HG02588 (cell line): ENCODE data around the gene GPR158.
"Not testable (repeated sequence)": the region's sequence is repeated elsewhere in the genome, so short reads cannot be mapped to it uniquely, and the experiment has no call there.

Experiments used
- ATAC-seq: cut with Tn5 transposase; IDR thresholded peaks from one replicate; pipeline ENCODE4 v1.9.1; 2021; ENCODE audit warnings: mild to moderate bottlenecking, moderate library complexity; ENCODE audit not compliant: unreplicated experiment

GPR158 gene, protein sequence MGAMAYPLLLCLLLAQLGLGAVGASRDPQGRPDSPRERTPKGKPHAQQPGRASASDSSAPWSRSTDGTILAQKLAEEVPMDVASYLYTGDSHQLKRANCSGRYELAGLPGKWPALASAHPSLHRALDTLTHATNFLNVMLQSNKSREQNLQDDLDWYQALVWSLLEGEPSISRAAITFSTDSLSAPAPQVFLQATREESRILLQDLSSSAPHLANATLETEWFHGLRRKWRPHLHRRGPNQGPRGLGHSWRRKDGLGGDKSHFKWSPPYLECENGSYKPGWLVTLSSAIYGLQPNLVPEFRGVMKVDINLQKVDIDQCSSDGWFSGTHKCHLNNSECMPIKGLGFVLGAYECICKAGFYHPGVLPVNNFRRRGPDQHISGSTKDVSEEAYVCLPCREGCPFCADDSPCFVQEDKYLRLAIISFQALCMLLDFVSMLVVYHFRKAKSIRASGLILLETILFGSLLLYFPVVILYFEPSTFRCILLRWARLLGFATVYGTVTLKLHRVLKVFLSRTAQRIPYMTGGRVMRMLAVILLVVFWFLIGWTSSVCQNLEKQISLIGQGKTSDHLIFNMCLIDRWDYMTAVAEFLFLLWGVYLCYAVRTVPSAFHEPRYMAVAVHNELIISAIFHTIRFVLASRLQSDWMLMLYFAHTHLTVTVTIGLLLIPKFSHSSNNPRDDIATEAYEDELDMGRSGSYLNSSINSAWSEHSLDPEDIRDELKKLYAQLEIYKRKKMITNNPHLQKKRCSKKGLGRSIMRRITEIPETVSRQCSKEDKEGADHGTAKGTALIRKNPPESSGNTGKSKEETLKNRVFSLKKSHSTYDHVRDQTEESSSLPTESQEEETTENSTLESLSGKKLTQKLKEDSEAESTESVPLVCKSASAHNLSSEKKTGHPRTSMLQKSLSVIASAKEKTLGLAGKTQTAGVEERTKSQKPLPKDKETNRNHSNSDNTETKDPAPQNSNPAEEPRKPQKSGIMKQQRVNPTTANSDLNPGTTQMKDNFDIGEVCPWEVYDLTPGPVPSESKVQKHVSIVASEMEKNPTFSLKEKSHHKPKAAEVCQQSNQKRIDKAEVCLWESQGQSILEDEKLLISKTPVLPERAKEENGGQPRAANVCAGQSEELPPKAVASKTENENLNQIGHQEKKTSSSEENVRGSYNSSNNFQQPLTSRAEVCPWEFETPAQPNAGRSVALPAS (N-terminal part only)

DNA sequence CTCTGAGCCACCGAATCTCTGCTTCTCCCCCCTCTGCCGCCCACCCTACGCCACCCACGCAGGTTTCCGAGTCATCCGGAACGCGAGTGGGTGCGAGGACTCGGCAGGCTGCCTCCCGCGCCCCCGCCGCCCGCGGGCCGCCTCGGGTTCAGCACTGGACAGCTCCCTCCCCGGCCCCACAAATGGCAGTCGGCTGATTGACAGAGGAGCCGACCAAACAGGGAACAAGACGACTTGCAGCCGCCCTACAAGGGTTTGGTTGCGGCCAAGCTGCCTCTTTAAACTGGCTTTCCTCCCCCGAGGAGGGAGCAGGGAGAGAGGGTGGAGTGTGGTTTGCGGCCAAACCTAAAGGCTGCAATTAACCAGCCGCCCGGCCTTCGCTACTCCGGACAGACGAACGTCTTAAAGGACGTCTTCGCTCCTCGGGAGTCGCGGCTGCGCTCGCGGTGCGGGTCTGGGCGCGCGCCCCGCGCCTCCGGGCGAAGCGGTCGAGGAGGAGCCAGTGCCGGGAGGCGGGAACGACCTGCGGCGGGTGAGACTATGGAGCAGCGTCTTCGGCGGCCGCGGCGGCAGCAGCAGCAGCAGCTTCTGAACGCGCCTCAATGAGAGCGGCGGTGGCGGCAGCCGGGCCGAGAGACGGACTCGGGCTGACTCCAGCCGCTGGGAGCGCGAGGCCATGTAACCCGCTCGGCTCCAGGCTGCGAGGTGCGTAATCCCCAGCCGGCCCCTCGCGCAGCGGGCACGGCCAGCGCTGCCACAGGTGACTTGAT is at the start of gene GPR158:
GPR158 (plus strand) TSS at position 541 of the 770 bp plus-strand sequence. CDS start 420 bp downstream, outside the sequence.
- no peak for ATAC-seq

DNA sequence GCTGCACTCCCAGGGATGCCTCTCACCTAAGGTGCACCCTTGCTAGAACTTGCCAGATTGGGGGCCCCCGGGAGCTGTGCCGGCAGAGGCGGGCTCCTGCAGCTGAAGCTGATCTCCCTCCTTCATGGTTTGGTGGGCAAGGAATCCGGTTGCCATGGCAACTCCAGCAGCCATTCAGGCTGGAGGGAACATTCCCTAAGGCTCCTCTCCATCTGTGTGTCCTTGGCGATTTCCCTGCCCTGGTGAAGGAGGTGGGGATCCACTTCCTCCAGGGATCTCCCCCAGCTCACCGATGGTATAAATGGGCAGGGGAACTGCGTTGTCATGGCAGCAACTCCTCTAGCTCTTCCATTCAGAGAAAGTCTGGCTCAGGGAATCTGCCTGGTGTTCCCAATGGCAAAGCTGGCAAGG is 49.6 kb upstream of the GPR158 start:
- ATAC-seq, result no peak

DNA sequence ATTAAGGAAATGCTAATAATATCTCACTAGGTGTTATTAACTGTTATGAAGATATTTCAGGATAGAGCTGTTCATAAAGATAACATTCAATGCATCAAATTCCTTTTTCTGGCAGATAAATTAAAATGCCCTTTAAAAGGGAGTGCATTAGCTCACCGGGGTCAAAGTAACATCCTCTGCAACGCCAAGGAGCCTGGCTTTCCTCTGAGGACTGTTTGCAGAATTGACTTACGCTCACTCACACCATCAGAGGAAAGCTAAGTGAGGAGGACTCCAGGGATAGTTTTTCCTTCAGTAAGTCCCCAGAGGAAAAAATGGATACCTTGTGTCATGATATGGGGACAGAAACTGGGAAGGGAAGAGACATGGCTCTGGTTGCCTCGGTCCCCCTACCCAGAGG is 45.2 kb upstream of the GPR158 start:
- no peak for ATAC-seq

DNA sequence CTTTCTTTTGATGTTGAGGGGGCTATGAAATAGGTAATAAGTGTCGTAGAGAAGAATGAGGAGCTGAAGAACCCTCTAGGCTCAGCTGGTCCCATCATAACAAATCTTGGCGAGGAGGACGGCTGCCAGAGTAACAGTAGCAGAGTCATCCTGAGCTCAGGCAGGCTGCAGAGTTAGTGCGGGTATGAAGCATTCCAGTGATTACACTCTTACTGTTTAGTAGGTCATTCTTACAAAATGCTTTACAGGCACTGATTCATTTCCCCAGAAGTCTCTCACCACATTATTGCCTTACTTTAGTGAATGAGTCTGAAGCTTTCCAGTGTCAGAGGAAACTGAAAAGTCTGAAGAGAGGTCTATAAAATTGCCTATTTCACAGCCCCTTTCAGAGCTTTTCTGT is 43.9 kb upstream of the GPR158 start:
- no peak for ATAC-seq

DNA sequence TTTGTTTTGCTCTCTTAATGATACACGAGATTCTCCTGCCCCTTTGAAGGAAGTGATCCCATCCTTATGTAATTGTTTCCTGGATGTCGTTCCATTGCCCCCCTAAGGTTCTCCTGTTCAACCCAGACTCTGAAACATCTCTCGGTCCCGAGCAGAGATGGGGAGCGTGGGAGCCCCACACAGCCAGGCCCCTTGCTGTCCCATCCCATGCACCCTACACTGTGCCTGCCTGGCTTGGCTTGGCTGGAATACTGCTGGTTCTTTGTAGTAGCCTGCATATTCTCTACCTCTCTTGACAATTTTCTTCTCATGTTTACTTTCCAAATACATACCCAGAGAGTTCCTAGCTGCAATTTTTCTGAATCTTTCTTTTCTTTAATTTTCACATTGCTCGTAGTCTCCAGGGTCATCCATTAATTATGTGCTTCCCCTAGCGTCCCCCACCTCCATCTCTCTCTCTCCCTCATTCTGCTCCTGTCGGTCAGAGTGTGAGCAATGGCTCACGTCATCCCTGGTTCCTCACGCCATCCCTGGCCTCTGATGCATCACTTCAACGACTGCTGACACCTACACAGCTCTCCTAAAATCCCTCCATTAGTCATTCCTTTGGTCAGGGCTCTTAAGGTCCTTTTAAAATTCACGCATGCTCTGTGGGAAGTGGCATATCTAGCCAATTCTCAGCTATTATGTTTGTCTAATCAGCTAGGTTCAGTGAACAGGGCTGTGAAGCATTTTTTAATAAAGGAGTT is 32.5 kb upstream of the GPR158 start:
- no peak for ATAC-seq

DNA sequence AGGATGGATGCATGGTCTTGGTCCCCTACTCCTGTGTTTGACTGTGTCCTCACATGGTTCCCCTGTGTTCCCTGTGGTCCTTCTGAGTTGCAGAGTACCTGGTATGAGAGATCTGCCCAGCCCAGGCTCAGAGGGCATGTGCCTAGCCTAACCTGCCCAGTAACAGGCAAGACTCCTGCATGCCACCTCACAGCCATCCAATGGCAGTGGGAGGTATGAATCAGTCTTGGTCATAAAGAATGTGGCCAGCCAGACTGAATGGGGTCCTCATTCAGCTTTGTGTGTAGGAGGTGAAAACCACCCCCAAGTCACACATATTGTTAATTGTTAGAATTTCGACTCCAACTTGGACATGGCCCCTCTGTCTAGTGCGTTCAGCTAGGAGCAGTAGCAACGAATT is 17.2 kb upstream of the GPR158 start:
- ATAC-seq, result no peak

DNA sequence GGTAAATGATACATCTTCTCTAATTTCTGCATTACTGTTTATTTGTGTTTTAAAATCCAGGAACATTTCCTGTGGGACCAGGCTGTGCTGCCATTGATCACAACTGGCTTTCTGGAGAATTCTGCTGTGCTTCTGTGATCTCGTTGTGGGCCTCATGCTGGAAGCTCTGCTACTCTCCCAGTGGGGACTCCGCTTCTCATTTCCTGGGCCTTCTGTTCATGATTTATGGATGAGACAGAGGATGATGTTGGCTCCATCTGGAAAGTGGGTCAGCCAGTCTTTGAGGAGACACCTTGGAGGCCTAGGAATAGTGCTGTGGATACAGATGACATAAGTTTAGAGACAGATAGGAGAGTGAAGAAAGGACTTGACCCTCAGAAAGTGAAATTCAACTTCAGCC is 15.2 kb upstream of the GPR158 start:
- no peak for ATAC-seq

DNA sequence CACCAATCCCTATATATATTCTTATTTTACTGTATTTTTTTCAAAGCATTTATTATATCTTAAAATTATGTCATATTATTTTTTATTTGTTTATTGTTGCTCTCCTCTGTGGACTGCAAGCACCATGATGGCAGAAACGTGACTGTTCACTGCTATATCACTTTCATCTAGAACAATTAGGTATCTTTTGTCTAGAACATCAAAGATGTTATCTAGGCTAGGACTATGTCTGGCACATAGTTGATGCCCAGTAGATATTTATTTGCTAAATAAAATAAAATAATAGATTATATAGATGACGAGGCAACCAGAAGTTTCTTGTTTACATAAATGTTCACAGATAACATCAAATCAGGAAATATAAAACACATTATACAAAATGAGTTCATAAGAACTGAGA is 12.4 kb upstream of the GPR158 start:
- no peak for ATAC-seq

DNA sequence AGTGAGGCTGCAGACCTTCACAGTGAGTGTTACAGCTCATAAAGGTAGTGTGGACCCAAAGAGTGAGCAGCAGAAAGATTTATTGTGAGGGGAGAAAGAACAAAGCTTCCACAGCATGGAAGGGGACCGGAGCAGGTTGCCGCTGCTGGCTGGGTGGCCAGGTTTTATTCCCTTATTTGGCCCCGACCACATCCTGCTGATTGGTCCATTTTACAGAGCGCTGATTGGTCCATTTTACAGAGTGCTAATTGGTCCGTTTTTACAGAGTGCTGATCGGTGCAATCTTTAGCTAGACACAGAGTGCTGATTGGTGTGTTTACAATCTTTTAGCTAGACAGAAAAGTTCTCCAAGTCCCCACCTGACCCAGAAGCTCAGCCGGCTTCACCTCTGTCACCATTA is 11.3 kb upstream of the GPR158 start:
- not testable (repeated sequence) for ATAC-seq

DNA sequence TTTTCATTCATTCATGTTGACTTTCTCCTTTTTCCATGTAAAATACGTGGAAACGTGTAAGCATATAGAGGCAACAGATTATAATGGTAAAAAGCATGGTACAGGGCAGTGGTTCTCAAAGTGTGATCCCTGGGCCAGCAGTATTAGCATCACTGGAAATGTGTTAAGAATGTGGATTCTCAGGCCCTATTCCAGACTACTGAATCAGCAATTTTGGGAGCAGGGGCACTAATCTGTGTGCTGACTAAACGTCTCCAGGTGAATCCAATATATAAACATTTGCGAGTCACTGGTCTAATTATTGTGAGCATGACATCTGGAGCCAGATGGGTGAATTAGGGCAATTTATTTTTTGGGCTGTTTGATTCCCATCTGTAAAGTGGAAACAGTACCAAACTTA is 5.1 kb upstream of the GPR158 start:
- no peak for ATAC-seq

DNA sequence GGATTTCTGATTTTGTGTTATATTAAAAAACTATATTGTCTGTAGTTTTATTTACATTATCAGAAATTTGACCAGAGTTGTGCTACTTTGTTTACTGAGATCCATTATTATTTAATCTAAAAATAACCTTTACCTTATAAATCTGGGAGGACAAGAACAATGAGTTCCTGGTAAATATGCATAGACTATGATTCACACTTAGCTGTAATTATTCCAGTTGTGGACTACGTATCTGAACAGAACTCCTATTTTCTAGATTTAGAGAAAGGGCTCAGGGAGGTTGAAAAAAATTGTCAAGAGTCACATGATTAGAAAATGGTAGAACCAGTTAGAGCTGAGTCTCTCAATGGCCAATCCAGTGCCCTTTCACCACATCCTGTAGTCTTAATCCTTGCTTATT is 4.2 kb upstream of the GPR158 start:
- no peak for ATAC-seq

DNA sequence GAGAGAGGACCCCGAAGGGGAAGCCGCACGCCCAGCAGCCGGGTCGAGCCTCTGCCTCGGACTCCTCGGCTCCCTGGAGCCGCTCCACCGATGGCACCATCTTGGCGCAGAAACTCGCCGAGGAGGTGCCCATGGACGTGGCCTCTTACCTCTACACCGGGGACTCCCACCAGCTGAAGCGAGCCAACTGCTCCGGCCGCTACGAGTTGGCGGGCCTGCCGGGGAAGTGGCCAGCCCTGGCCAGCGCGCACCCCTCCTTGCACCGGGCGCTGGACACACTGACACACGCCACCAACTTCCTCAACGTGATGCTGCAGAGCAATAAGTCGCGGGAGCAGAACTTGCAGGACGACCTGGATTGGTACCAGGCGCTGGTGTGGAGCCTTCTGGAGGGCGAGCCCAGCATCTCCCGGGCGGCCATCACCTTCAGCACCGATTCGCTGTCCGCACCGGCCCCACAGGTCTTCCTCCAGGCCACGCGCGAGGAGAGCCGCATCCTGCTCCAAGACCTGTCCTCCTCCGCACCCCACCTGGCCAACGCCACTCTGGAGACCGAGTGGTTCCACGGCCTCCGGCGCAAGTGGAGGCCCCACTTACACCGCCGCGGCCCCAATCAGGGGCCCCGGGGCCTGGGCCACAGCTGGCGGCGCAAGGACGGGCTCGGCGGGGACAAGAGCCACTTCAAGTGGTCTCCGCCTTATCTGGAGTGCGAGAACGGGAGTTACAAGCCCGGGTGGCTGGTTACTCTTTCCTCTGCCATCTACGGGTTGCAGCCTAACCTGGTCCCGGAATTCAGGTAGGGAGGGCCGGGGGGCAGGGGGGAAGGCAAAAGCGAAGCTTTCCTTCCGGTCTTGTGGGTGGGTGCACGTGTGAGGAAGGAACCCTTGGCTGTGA is 973 bp downstream of the GPR158 start:
- no peak for ATAC-seq

DNA sequence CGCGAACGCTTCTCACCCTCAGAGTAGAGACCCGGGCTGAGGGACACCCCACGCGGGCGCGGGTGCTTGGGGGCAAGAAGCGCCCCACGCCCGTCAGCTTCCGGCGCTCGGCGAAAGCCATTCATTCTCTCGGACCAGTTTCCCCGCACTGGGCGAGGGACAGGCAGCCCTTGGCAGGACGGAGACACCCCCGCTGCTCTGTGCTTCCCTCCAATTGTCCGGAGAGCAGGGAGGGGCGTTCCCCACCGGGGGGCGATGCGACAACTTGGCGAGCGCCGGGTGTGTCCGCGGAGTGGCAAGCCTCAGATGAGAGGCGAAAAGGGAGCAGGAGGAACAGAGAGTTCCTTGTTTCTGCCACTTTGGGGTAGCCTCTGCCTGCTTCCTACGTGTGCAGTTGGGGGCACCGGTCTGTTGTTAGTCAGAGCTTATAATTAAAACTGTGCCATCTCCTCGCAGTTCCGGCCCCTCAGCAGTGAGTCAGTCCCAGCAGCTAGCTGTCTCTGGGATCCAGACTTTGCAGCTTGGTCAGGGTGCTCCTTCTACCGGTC is 1.7 kb downstream of the GPR158 start:
- no peak for ATAC-seq

DNA sequence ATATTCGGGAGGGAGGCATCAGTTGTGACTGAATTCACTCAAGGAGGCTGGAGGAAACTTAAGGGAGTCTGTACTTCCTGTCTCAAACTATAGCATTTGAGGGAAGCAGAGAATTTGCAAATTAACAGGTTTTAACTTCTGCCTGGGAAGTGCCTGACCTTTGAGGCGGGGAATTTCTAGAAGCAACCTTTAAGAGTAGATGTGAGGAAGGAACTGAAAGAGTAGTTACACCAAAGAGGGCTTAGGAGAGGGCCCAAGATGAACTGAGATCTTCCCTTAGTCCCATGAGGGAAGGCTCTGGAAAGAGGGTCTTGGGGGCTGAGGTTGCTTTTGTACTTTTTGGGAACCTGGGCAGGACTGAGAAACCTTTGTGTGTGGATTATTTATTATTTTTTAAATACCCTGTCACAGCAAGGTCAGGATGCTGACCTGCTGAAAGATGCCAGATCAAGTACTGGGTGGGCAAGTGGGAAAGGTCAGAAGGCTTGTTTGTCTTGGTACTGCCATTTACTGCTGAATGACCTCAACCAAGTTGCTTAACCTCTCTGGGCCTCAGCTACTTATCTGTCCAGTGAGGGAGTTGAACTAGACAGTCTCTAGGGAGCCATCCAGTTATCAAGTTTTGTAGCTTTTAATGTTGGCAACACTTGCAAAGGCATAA is 2.4 kb downstream of the GPR158 start:
- no peak for ATAC-seq

DNA sequence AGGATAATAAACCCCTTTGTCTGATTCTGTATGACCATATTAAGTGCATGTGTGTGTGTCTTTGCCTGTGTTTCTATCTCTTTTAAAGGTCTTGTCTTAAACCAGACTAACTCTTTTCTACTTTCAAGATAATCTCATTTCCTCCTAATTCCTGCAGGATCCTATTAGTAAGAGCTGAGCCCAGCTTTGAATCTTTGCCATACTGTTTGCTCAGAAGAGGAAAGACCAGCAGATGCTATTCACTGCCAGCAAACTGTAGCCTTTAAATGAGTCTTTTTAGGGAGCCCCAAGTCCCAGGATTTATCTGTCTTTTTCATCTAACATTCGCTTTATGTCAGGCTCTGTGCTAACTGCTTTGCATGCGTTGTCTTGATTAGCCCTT is 2.9 kb downstream of the GPR158 start:
- ATAC-seq, result no peak

DNA sequence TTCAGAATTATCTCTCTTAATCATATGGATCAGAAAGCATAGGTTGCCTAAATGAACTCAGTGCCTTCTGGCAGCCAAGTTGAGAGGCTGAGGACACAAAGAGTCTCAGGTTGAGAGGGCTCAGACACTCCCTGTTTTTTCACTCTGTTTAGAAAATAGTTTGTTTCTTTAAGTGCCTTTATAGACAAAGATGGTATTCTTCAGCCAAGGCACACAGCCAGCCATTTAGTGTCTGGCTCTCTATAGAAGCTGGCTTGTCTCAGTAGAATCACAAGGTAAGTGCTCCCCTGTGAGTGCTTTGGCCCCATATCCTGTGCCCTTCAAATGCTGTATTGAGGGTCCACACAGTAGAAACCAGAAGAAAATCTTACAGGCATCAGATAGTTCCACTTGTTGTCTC is 3.6 kb downstream of the GPR158 start:
- ATAC-seq, result no peak

DNA sequence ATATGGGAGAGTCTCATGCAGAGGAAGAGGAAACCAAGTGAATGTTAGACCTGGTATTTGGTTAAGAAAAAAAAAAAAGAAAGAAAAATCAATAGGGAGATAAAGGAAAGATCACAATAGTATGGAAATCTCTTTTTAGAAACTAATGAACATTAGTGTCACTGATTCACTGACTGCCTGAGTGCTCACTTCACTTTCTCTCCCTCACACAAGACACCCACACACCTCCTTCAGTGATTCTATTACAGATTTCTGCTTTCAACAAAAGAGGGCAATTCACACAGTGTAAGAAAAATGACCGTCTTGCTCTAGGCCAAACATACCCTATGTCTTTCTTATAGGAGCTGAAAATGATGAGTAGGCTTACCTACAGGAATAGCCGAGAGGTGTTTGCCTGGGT is 6.0 kb downstream of the GPR158 start:
- ATAC-seq, result no peak

DNA sequence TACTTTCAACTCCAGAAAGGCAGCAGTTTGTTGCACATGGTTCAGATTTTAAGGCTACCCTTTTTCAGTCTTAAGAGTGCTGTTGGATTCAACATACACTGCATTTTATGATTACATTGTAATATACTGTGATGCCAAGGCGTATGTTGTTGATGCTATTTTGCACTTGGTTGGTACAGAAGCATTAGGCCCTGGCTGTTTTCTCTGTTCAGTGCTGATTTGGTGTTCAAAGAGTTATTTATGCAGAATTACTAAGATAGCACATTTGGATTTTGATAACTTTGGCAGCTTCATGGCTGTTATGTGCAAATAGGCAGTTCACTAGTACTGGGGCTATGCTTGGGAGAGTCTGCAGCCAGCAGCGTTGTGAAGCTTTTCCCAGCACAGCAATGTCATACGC is 7.8 kb downstream of the GPR158 start:
- no peak for ATAC-seq
